ENCODE data around the gene ABCA8.

- TF ChIP-seq CTCF (IDR thresholded peaks at IDR 0.05) = no peak
- TF ChIP-seq REST (IDR thresholded peaks at IDR 0.05) = no peak
- no peak for TF ChIP-seq MAZ (IDR thresholded peaks at IDR 0.05; ENCODE audit: borderline replicate concordance, low read depth, low read length)
Measured at GRCh38 chr17:68942389-68942788, 12.8 kb downstream of the ABCA8 start.
